GM12875 (cell line): ENCODE measurements around the gene KRTAP1-4.

Source experiments
- H3K4me3 ChIP-seq: one replicate; pipeline ENCODE4 v1.5.1; 2011; ENCODE audit warnings: low read depth, low read length, control low read depth
- TF ChIP-seq, protein P1 (sequence below): IDR thresholded peaks from 2 replicates; pipeline ENCODE4 v1.5.1; 2011; ENCODE audit warnings: low read depth, mild to moderate bottlenecking, control low read depth, inconsistent platforms, low read length, moderate library complexity, borderline replicate concordance; ENCODE audit not compliant: insufficient read depth

Gene KRTAP1-4

DNA sequence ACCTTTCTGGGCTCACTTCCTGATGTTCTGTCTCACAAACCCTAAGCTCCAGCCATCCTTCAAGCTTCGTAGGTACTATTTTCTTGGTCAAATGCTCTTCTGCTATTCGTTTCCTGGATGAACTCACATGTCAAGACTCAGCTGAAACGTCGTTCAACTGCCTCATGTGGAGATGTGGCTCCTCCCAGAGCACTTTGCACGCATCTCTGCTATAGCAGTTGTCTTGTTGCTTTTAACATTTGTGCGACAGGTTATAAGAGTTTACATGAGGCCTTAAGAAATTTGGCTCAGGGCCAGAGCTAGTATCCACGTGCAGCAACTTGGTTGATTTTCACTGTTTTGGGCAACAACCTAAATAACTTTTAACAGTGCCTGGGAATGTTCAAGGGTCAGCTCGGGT lies 43.1 kb downstream of the KRTAP1-4 start:
- H3K4me3 ChIP-seq = no peak overlapping the region
- TF ChIP-seq, protein P1, sequence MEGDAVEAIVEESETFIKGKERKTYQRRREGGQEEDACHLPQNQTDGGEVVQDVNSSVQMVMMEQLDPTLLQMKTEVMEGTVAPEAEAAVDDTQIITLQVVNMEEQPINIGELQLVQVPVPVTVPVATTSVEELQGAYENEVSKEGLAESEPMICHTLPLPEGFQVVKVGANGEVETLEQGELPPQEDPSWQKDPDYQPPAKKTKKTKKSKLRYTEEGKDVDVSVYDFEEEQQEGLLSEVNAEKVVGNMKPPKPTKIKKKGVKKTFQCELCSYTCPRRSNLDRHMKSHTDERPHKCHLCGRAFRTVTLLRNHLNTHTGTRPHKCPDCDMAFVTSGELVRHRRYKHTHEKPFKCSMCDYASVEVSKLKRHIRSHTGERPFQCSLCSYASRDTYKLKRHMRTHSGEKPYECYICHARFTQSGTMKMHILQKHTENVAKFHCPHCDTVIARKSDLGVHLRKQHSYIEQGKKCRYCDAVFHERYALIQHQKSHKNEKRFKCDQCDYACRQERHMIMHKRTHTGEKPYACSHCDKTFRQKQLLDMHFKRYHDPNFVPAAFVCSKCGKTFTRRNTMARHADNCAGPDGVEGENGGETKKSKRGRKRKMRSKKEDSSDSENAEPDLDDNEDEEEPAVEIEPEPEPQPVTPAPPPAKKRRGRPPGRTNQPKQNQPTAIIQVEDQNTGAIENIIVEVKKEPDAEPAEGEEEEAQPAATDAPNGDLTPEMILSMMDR = no peak

DNA sequence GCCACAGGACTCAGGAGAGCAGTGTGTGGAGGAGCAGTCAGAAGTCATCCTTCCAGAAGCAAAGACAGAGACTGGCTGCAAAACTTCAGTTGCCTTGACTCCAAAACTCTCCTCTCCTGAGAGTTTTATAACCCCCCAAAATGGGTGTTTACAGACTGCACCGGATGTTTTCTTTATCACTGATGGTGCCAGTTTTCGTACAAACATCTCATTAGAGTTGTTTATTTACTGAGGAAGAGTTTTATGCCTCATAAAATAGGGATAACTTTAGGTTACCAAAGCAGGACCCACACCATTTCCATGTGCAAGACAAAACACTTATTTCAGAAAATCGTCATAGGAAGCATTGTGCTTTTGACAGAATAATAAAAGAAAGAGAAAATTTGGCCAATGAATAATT lies 45.8 kb downstream of the KRTAP1-4 start, which contains the start of gene KRT40:
KRT40 (minus strand) TSS at position 101 of the 400 bp plus-strand sequence; CDS start at position 48, 53 bp downstream.
- no peak within 1 kb of the TSS for H3K4me3 ChIP-seq
- TF ChIP-seq, protein P1 = no peak

DNA sequence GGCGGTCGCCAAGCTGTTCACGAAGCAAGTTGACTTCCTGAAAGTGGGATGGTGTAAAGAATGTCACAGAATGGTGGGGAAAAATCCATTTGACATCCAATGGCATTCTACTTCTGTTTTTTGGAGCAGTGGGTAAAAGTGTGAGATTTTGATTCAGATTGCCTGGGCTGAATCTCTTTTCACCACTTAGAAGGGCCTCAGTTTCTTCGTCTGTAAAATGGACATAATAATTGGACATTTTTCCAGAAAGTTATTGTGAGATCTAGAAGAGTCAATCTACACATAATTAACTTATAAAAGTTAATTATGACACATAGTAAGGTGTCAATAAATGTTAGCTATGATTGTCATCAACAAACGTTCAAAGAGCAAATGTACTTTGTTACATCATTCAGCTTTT lies 48.9 kb downstream of the KRTAP1-4 start:
- no peak overlapping the region for H3K4me3 ChIP-seq
- TF ChIP-seq, protein P1 = no peak

DNA sequence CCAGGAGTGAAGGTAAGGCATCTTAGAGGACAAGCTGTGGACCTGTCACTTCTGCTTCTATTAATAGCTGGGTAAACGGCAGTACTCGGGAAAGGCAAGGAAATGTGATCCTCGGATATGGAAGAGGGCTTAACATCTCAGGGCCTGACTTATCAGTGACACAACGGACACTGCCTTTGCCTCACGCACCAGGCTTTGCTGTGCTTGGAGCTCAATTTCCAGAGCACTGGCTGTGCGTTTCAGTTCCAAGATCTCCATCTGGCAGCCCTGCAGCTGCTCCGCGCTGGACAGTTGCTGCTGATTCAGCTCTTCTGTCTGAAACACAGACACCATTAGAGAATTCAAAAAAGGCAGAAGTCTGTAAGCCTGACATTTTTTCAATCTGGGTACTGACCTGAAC lies 49.4 kb downstream of the KRTAP1-4 start:
- H3K4me3 ChIP-seq = no peak overlapping the region
- TF ChIP-seq, protein P1 = no peak

DNA sequence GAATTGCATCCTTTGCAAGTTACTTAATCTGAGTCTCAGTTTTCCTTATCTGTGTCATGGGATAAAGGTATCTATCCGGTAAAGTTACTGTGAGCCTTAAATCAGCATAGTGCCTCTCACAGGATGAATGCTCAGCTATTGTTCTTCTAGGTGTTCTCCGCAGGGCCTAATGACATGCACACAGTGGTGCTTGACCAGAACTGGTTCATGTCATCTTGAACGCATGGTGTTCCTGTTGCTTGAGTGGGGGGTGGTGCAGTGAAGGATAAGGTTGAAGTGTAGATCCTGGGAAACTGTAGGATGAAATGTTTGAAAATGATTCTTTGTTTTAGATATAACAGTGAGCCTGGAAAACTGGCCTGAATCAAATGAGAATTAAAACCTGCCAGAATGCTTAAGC lies 49.9 kb downstream of the KRTAP1-4 start:
- TF ChIP-seq, protein P1 = no peak
- no peak overlapping the region for H3K4me3 ChIP-seq
